Esophagus squamous epithelium (tissue), 4 donors: Measurements from ENCODE around the gene AK8.

Experiments used
- POLR2A ChIP-seq, 4 donors: fragments of 450-650 bp; IDR thresholded peaks; one replicate each; pipeline ENCODE4 v1.6.1; 2017; ENCODE audit warnings: antibody characterized with exemption in 4 of 4, mild to moderate bottlenecking in 4 of 4, moderate library complexity in 3 of 4
- TF ChIP-seq, protein P1 (sequence below), 6 experiments: fragments of 450-650 bp in 4 of 6; fragments of 200-600 bp in 2 of 6; sonication (generic) in 2 of 6; IDR thresholded peaks; one replicate each; pipeline ENCODE4 v1.5.1; 2016 to 2019; ENCODE audit warnings: antibody characterized with exemption in 6 of 6, mild to moderate bottlenecking in 4 of 6, moderate library complexity in 4 of 6

DNA sequence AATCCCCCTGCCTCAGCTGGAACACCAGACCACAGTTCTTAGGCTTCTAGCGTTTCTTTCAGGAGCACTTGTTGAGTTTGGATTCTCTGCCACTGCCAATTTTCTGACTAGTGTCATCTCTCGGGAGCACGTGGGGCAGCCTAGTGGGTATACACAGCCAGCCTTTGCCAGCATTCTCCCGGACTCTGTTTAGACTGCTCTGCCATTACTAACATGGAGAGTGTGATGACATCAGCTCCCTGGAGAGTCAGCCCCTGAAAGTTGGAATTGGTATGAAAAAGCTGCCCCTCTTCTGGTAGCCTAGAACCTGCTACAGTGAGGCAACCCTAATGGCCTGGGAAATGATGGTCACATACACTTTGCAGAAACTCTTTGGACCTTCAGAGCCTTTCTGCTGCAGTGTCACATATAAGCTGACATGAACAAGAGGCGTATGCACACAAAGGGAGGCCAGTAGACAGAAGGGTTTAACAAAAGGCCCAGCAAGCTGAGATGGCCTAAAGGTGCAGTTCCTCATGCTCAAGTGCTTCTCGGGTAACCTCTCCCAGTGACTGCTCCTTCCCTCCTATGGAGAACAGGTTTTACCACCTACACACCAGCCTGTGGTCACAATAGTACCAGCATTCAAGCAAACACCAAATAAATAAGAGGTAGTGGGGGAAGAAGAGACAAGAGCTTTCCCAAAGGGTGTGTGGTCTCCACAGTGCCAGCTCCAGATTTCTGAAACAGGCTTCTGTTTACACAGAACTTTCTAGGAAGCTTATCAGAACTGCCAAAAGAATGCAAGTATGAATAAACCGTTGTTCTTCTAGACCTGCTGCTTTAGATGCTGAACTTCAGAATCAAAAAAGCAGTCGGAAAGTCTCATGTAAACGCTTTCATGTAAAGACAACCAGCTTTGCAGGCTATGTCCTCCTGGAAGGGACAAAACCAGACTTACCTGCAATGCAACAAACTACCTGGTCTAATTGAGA is 17.1 kb upstream of the AK8 start:
- TF ChIP-seq, protein P1, sequence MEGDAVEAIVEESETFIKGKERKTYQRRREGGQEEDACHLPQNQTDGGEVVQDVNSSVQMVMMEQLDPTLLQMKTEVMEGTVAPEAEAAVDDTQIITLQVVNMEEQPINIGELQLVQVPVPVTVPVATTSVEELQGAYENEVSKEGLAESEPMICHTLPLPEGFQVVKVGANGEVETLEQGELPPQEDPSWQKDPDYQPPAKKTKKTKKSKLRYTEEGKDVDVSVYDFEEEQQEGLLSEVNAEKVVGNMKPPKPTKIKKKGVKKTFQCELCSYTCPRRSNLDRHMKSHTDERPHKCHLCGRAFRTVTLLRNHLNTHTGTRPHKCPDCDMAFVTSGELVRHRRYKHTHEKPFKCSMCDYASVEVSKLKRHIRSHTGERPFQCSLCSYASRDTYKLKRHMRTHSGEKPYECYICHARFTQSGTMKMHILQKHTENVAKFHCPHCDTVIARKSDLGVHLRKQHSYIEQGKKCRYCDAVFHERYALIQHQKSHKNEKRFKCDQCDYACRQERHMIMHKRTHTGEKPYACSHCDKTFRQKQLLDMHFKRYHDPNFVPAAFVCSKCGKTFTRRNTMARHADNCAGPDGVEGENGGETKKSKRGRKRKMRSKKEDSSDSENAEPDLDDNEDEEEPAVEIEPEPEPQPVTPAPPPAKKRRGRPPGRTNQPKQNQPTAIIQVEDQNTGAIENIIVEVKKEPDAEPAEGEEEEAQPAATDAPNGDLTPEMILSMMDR (IDR thresholded peaks at IDR 0.05), result no peak
- no peak for TF ChIP-seq POLR2A (IDR thresholded peaks at IDR 0.05)
